Natural killer cell (primary cell): Measurements from ENCODE around the gene UBAP1L. TPM values are rescaled to one million over a fixed set of nuclear protein-coding genes. Genes with fewer than 3 reads are reported as not detected.

Experiments
- ATAC-seq, 3 donors: fragments of 150-1000 bp in 2 of 3; fragments of 200-7000 bp in 1 of 3; cut with Tn5 transposase; 1 replicate in 1 of 3; 2 replicates in 2 of 3; pipeline ENCODE4 v1.10.0; 2021; ENCODE audit warnings: mild to moderate bottlenecking in 2 of 3, moderate library complexity in 2 of 3
- DNase-seq, 2 donors: peaks; one replicate each; pipeline versions ENCODE4 v3.0.0 to v3.0.0-alpha.2; 2013 to 2021; ENCODE audit warnings: mixed read lengths in 1 of 2
- H3K27ac ChIP-seq: one replicate; pipeline ENCODE4 v1.5.1; 2013; ENCODE audit warnings: mild to moderate bottlenecking, low read length
- H3K27me3 ChIP-seq: one replicate; pipeline ENCODE4 v1.6.1; 2013; ENCODE audit warnings: low read length; ENCODE audit not compliant: control insufficient read depth, insufficient read depth
- H3K36me3 ChIP-seq: one replicate; pipeline ENCODE4 v1.6.1; 2013; ENCODE audit warnings: low read length; ENCODE audit not compliant: control insufficient read depth, insufficient read depth
- H3K4me1 ChIP-seq: one replicate; pipeline ENCODE4 v1.6.1; 2013; ENCODE audit warnings: low read length; ENCODE audit not compliant: control insufficient read depth, insufficient read depth
- H3K4me3 ChIP-seq: one replicate; pipeline ENCODE4 v1.5.1; 2013; ENCODE audit warnings: low read length
- H3K9me3 ChIP-seq: one replicate; pipeline ENCODE4 v1.6.1; 2013; ENCODE audit warnings: low read length; ENCODE audit not compliant: control insufficient read depth, insufficient read depth
- H3K27ac Mint-ChIP-seq, 2 donors: one replicate each; pipeline ENCODE4 v1.8.0; 2022; ENCODE audit warnings: mild to moderate bottlenecking in 2 of 2, mixed read lengths in 2 of 2, moderate library complexity in 1 of 2
- H3K27me3 Mint-ChIP-seq, 2 donors: one replicate each; pipeline ENCODE4 v1.8.0; 2022; ENCODE audit warnings: low read depth in 2 of 2, mixed read lengths in 2 of 2
- H3K36me3 Mint-ChIP-seq: one replicate; pipeline ENCODE4 v1.8.0; 2022; ENCODE audit warnings: mixed read lengths
- H3K4me1 Mint-ChIP-seq, 2 donors: one replicate each; pipeline ENCODE4 v1.8.0; 2022; ENCODE audit warnings: mixed read lengths in 2 of 2
- H3K4me3 Mint-ChIP-seq: one replicate; pipeline ENCODE4 v1.8.0; 2022; ENCODE audit warnings: mild to moderate bottlenecking, moderate library complexity, mixed read lengths
- H3K9me3 Mint-ChIP-seq, 2 donors: one replicate each; pipeline ENCODE4 v1.8.0; 2022; ENCODE audit warnings: mixed read lengths in 2 of 2
- CTCF ChIP-seq: fragments of 200-600 bp; IDR thresholded peaks from one replicate; pipeline ENCODE4 v1.8.0; 2022; ENCODE audit warnings: antibody characterized with exemption
- WGBS: methylation state at CpG from one replicate; pipeline ENCODE4 v1.1.7; 2013; ENCODE audit warnings: missing lambda C conversion rate; ENCODE audit not compliant: insufficient coverage; 5-methylcytosine and 5-hydroxymethylcytosine counted together
- intact Hi-C: fragments of 100-400 bp; cut with micrococcal nuclease; formaldehyde crosslinking; loops from one replicate; pipeline ENCODE4 v1.14.2; 2022
- total RNA-seq, 4 donors: library from RNA; stranded (reverse); fragments of 120-200 nt in 1 of 4; gene quantifications; one replicate each; pipeline versions ENCODE4 v1.2.3 to v1.2.4, GENCODE V29; 2013 to 2022

The UBAP1L gene
- total RNA-seq, 3 donors from 2014 or later (not counting 1 experiment from before 2014, with no cell fraction given), result 4.3 to 8.0 (median 7.5) TPM

- intact Hi-C loops, result no loop called here
- 74% methylated on average over 5 of the region's 5 CpGs for WGBS
Measured at GRCh38 chr15:65069779-65070546, 45.0 kb downstream of the UBAP1L start.

GRCh38 chr15:65069179-65069578 lies 45.8 kb downstream of the UBAP1L start:
- peaks cover 5% of the 10 kb centered on the region for H3K4me1 ChIP-seq
- Mint-ChIP-seq H3K9me3 (no peaks in the 10 kb centered on the region), H3K4me1 (peaks cover 0 to 12% of the 10 kb centered on the region in 2 donors), H3K4me3 (no peak overlapping the region), H3K27ac (no peak overlapping the region), H3K27me3 (peaks cover 20 to 24% of the 10 kb centered on the region in 2 donors), H3K36me3 (no peaks in the 10 kb centered on the region)
- WGBS, result 80% methylated on average over 1 of the region's 1 CpG
- H3K27ac ChIP-seq, result no peak overlapping the region
- no peak for ATAC-seq
- intact Hi-C loops, result no loop called here
- H3K4me3 ChIP-seq, result no peak overlapping the region
- no peak for DNase-seq
- H3K36me3 ChIP-seq, result no peaks in the 10 kb centered on the region
- peaks cover 12% of the 10 kb centered on the region for H3K27me3 ChIP-seq
- TF ChIP-seq CTCF, result no peak
- H3K9me3 ChIP-seq, result no peaks in the 10 kb centered on the region

More at GRCh38 chr15:65069779-65070546, 45.0 kb downstream of the UBAP1L start:
- ATAC-seq, result no peak
- H3K27me3 ChIP-seq, result peaks cover 12% of the 10 kb centered on the region
- no peaks in the 10 kb centered on the region for H3K36me3 ChIP-seq
- Mint-ChIP-seq H3K4me1 (peaks cover 0 to 12% of the 10 kb centered on the region in 2 donors), H3K4me3 (no peak overlapping the region), H3K27me3 (peaks cover 19 to 24% of the 10 kb centered on the region in 2 donors), H3K27ac (no peak overlapping the region), H3K9me3 (no peaks in the 10 kb centered on the region), H3K36me3 (no peaks in the 10 kb centered on the region)
- H3K27ac ChIP-seq, result no peak overlapping the region
- H3K9me3 ChIP-seq, result no peaks in the 10 kb centered on the region
- no peak overlapping the region for H3K4me3 ChIP-seq
- DNase-seq, result no peak
- peaks cover 5% of the 10 kb centered on the region for H3K4me1 ChIP-seq
- TF ChIP-seq CTCF, result no peak

- Mint-ChIP-seq H3K36me3 (no peaks in the 10 kb centered on the region), H3K4me3 (peak overlapping the region; percentile 40), H3K27ac (no peak overlapping the region), H3K9me3 (no peaks in the 10 kb centered on the region), H3K27me3 (peaks cover 25 to 27% of the 10 kb centered on the region in 2 donors), H3K4me1 (peaks cover 0 to 12% of the 10 kb centered on the region in 2 donors)
- Histone ChIP-seq H3K27ac (no peak overlapping the region), H3K36me3 (no peaks in the 10 kb centered on the region), H3K4me1 (peaks cover 5% of the 10 kb centered on the region), H3K27me3 (peaks cover 12% of the 10 kb centered on the region), H3K4me3 (no peak overlapping the region), H3K9me3 (no peaks in the 10 kb centered on the region)
- TF ChIP-seq CTCF, result no peak
- no peak for ATAC-seq
- intact Hi-C loops, result no loop called here
- WGBS, result 94% methylated on average over 3 of the region's 3 CpGs
- no peak for DNase-seq
Measured at GRCh38 chr15:65068403-65068788, 46.6 kb downstream of the UBAP1L start.
